Measurements from ENCODE around the gene AP1S2. TPM values are rescaled to one million over a fixed set of nuclear protein-coding genes. Genes with fewer than 3 reads are reported as not detected.

The AP1S2 gene
- total and polyA plus RNA-seq, 10 of the 15 experiments (the other 5 are each of a cell fraction or from before 2014, with no cell fraction given) = 25.6 to 105 (median 50.7) TPM

- ChIA-PET CTCF (no interaction called here), RAD21 (ENCODE audit: unreplicated experiment) (interaction anchor here (0.7 to 1.5 kb wide), 3 partner anchors 20 to 324 kb away, joined by 3 read pairs; partner anchors contain the start of gene AP1S2), POLR2A (no interaction called here), SMC1A (ENCODE audit: uncharacterized antibody, unreplicated experiment) (interaction anchor here (0.9 to 1.6 kb wide), 2 partner anchors 11 to 15 kb away, joined by 3 to 4 read pairs; no protein-coding TSS in a partner anchor)
- BruUV-seq (replicated peaks) = no TSS peak
- peaks cover 1% of the 10 kb centered on the region; the same call in 1 of the 2 replicates for H3K4me1 ChIP-seq (ENCODE audit: control insufficient read depth, insufficient read depth, low read length)
- ATAC-seq (no peak; the same call in 2 of the 3 replicates), FAIRE-seq (no peak), DNase-seq (ENCODE audit: low read depth, low spot score) (no peak)
- H2AFZ ChIP-seq (ENCODE audit: control insufficient read depth, low read depth, low read length) = no peak overlapping the region; the same call in 1 of the 2 replicates
- no peaks in the 10 kb centered on the region for H3K79me2 ChIP-seq (ENCODE audit: control insufficient read depth, insufficient read depth, low read length)
- WGBS (ENCODE audit: insufficient coverage, insufficient replicate concordance, low lambda C conversion rate, missing lambda C conversion rate) = 42% methylated on average over 5 of the region's 5 CpGs
- H3K4me3 ChIP-seq = no peak overlapping the region
- H3K9me3 ChIP-seq (replicated peaks; ENCODE audit: control insufficient read depth, insufficient read depth, low read length) = no peaks in the 10 kb centered on the region
- in situ Hi-C loops (cut with MboI) (no loop called here), intact Hi-C loops (cut with micrococcal nuclease; ENCODE audit: unreplicated experiment) (no loop called here)
- no peak overlapping the region for H3K9ac ChIP-seq (ENCODE audit: control insufficient read depth, insufficient read depth, low read length)
- no peaks in the 10 kb centered on the region for H3K36me3 ChIP-seq (ENCODE audit: control insufficient read depth in 2 of 2, insufficient read depth in 2 of 2, low read length in 1 of 2)
- no peak overlapping the region for H3K4me2 ChIP-seq (ENCODE audit: control insufficient read depth, insufficient read depth)
- H4K20me1 ChIP-seq (ENCODE audit: control insufficient read depth, insufficient read depth) = no peaks in the 10 kb centered on the region
- TF ChIP-seq TCF12 (IDR thresholded peaks at IDR 0.05; ENCODE audit: low read depth, low read length) (no peak), ZBTB11 (CRISPR knock-in tag; IDR thresholded peaks at IDR 0.05) (no peak), FOXK2 (IDR thresholded peaks at IDR 0.05) (no peak), IRF3 (IDR thresholded peaks at IDR 0.05) (no peak), WRNIP1 (IDR thresholded peaks at IDR 0.05; ENCODE audit: borderline replicate concordance, low read depth, low read length) (no peak), PRDM15 (CRISPR knock-in tag; IDR thresholded peaks at IDR 0.05) (no peak), TCF3 (IDR thresholded peaks at IDR 0.05; ENCODE audit: borderline replicate concordance, insufficient read depth, low read depth, low read length) (no peak), EED (IDR thresholded peaks at IDR 0.05; ENCODE audit: low read depth) (no peak), KDM1A (IDR thresholded peaks at IDR 0.05; ENCODE audit: borderline replicate concordance) (no peak), ZZZ3 (IDR thresholded peaks at IDR 0.05; ENCODE audit: control insufficient read depth, insufficient read length, low read depth) (no peak), CHD4 (IDR thresholded peaks at IDR 0.05) (no peak), MYC (IDR thresholded peaks at IDR 0.05; ENCODE audit: insufficient read depth, insufficient read length, insufficient replicate concordance, low read length, severe bottlenecking) (no peak), RAD51 (IDR thresholded peaks at IDR 0.05) (no peak), IRF4 (IDR thresholded peaks at IDR 0.05; ENCODE audit: low read depth, low read length) (no peak), ZNF217 (IDR thresholded peaks at IDR 0.05) (no peak), CEBPB (IDR thresholded peaks at IDR 0.05; ENCODE audit: borderline replicate concordance in 1 of 2, low read depth in 2 of 2, low read length in 2 of 2) (no peak), MTA2 (IDR thresholded peaks at IDR 0.05; ENCODE audit: low read depth) (no peak), RUNX3 (IDR thresholded peaks at IDR 0.05; ENCODE audit: low read length) (no peak)
- peaks cover 0 to 4% of the 10 kb centered on the region in 2 experiments; a peak in 1 of 4 replicates for H3K27me3 ChIP-seq (replicated peaks in 1 of 2; ENCODE audit: control insufficient read depth in 2 of 2, insufficient read depth in 2 of 2, low read length in 1 of 2)
- H3K27ac ChIP-seq (ENCODE audit: control insufficient read depth, insufficient read depth) = no peak overlapping the region
These were observed 33.4 kb upstream of the AP1S2 start for GRCh38 chrX:15888062-15888461.

Data from GM12878 (cell line).